ENCODE data around the gene TAL2. TPM values are rescaled to one million over a fixed set of nuclear protein-coding genes. Genes with fewer than 3 reads are reported as not detected.

TAL2 gene
- total and polyA plus RNA-seq, 2 donors (not counting 3 experiments of a cell fraction or from before 2014, with no cell fraction given) = 0.30 TPM; not detected in 1

GRCh38 chr9:105646879-105647594 lies 15.2 kb upstream of the TAL2 start:
- Histone ChIP-seq H3K9me3 (replicated peaks; ENCODE audit: control insufficient read depth, insufficient read depth, low read length) (no peaks in the 10 kb centered on the region), H3K4me3 (replicated peaks in 1 of 3; ENCODE audit: insufficient read depth in 1 of 3, low read depth in 1 of 3, low read length in 3 of 3) (no peak overlapping the region), H3K9ac (replicated peaks; ENCODE audit: extremely low read depth, insufficient read depth, low read length) (no peak overlapping the region), H3K27me3 (ENCODE audit: control insufficient read depth in 2 of 2, insufficient read depth in 2 of 2, low read length in 2 of 2) (no peaks in the 10 kb centered on the region), H3K9me1 (replicated peaks; ENCODE audit: control insufficient read depth, extremely low read depth, insufficient read depth, low read length) (no peaks in the 10 kb centered on the region), H3K4me1 (ENCODE audit: control insufficient read depth, extremely low read depth, insufficient read depth, low read length) (no peaks in the 10 kb centered on the region), H4K20me1 (replicated peaks; ENCODE audit: control insufficient read depth, extremely low read depth, insufficient read depth, low read length) (no peaks in the 10 kb centered on the region), H3K4me2 (ENCODE audit: insufficient read depth, low read length) (no peak overlapping the region), H3K27ac (ENCODE audit: insufficient read depth, low read depth, low read length) (no peak overlapping the region), H3K79me2 (ENCODE audit: control insufficient read depth, insufficient read depth, low read length) (no peaks in the 10 kb centered on the region), H3K36me3 (ENCODE audit: control insufficient read depth in 2 of 2, extremely low read depth in 1 of 2, insufficient read depth in 2 of 2, low read length in 2 of 2) (no peaks in the 10 kb centered on the region), H2AFZ (ENCODE audit: low read depth, low read length) (no peak overlapping the region)
- DNase-seq (ENCODE audit: low read depth, low spot score) (no peak), FAIRE-seq (no peak)
- intact Hi-C loops (cut with micrococcal nuclease) = no loop called here
- dilution Hi-C loops (cut with MboI; ENCODE audit: extremely low pct_ligation_motif_present, low sequenced_read_pairs) = no loop called here
- no TSS peak for BruUV-seq (replicated peaks)
- ChIA-PET CTCF (interaction anchor here (1.0 to 3.0 kb wide), 2 partner anchors 10 to 11 kb away, joined by 3 to 16 read pairs; no protein-coding TSS in a partner anchor), POLR2A (no interaction called here)
- TF ChIP-seq JUN (IDR thresholded peaks at IDR 0.05; ENCODE audit: borderline replicate concordance, insufficient read depth, insufficient read length, low read depth) (no peak), EZH2 (IDR thresholded peaks at IDR 0.05; ENCODE audit: borderline replicate concordance, low read depth, low read length, severe bottlenecking) (no peak), CTCF (IDR thresholded peaks at IDR 0.05; ENCODE audit: extremely low read depth in 1 of 2, insufficient read depth in 1 of 2, low read depth in 1 of 2, low read length in 2 of 2) (no peak), FOS (IDR thresholded peaks at IDR 0.05; ENCODE audit: borderline replicate concordance, insufficient read depth, low read length) (no peak), MAX (IDR thresholded peaks at IDR 0.05; ENCODE audit: insufficient read depth, insufficient read length) (no peak), POLR2AphosphoS5 (IDR thresholded peaks at IDR 0.05; ENCODE audit: insufficient read depth, low read depth, low read length) (no peak), POLR2A (IDR thresholded peaks at IDR 0.05; ENCODE audit: low read depth, low read length) (no peak), MYC (IDR thresholded peaks at IDR 0.05; ENCODE audit: low read depth, low read length) (no peak), GATA2 (IDR thresholded peaks at IDR 0.05; ENCODE audit: insufficient read depth, insufficient read length, low read depth, low read length) (no peak)
